Thoracic aorta (tissue), 2 donors: ENCODE data around the gene APOBEC3A. TPM values are rescaled to one million over a fixed set of nuclear protein-coding genes. Genes with fewer than 3 reads are reported as not detected.

Experiments used
- ATAC-seq: fragments of 150-250 bp; one replicate; pipeline ENCODE4 v1.8.0; 2017; ENCODE audit warnings: low read depth; ENCODE audit not compliant: insufficient number of reproducible peaks, low FRiP score
- DNase-seq: peaks from one replicate; pipeline ENCODE4 v3.0.0-alpha.2; 2020; ENCODE audit warnings: low spot score
- H3K27ac ChIP-seq, 2 donors: fragments of 200-600 bp; sonication (generic); 1 replicate in 1 of 2; 2 replicates in 1 of 2; pipeline ENCODE4 v1.5.1; 2016; ENCODE audit warnings: mild to moderate bottlenecking in 2 of 2, moderate library complexity in 2 of 2
- H3K27me3 ChIP-seq: fragments of 200-600 bp; sonication (generic); replicated peaks from 2 replicates; pipeline ENCODE4 v1.6.0; 2016; ENCODE audit warnings: mild to moderate bottlenecking; ENCODE audit not compliant: insufficient read depth
- H3K36me3 ChIP-seq: fragments of 200-600 bp; sonication (generic); one replicate; pipeline ENCODE4 v1.5.1; 2016
- H3K4me1 ChIP-seq, 2 donors: fragments of 200-600 bp; sonication (generic); 1 replicate in 1 of 2; 2 replicates in 1 of 2; pipeline versions ENCODE4 v1.5.1 to v1.6.0; 2016; ENCODE audit warnings: low read depth in 2 of 2, mild to moderate bottlenecking in 1 of 2; ENCODE audit not compliant: control insufficient read depth in 1 of 2
- H3K4me3 ChIP-seq: fragments of 200-600 bp; sonication (generic); 2 replicates; pipeline ENCODE4 v1.5.1; 2016; ENCODE audit warnings: mild to moderate bottlenecking
- H3K9me3 ChIP-seq: fragments of 200-600 bp; sonication (generic); 2 replicates; pipeline ENCODE4 v1.5.1; 2016
- total RNA-seq, 2 donors: library from RNA; depleted of rRNA; stranded (reverse); fragments of >200 nt; gene quantifications; one replicate each; pipeline versions ENCODE4 v1.1.0 to v1.2.3, GENCODE V29; 2016
- TF ChIP-seq, protein P1 (sequence below): fragments of 200-600 bp; sonication (generic); IDR thresholded peaks from one replicate; pipeline ENCODE4 v1.5.1; 2019; ENCODE audit warnings: antibody characterized with exemption

The APOBEC3A gene
- total RNA-seq, 2 donors from 2014 or later = 0.41 to 5.1 TPM

DNA sequence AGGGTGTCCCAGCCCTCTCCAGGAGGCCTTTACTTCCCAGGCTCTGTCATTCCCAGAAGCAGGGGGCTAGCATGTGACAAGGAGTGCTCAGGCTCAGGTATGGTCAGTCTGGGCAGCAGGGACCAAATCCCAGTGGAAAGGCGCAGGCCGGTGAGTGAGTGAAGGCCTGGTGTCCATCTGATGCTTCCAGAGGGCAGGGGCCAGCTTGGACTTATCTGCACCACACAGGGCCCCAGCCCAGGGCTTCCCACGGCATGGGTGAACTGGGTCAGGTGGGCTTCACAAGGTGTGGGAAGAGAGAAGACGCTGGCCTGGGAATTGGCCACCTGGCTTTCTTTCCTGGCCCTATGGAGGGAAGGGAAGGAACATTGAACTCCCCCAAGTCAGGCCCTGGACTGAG, 20.4 kb upstream of the APOBEC3A start:
- no peaks in the 10 kb centered on the region for H3K27me3 ChIP-seq

GRCh38 chr22:38937541-38937940, 19.9 kb upstream of the APOBEC3A start:
- no peak overlapping the region for H3K27ac ChIP-seq
- H3K4me3 ChIP-seq = no peak overlapping the region
- H3K36me3 ChIP-seq = no peaks in the 10 kb centered on the region
- ATAC-seq (no peak), DNase-seq (no peak)
- H3K4me1 ChIP-seq = no peaks in the 10 kb centered on the region
- H3K27me3 ChIP-seq = no peaks in the 10 kb centered on the region
- no peaks in the 10 kb centered on the region for H3K9me3 ChIP-seq
- TF ChIP-seq, protein P1, sequence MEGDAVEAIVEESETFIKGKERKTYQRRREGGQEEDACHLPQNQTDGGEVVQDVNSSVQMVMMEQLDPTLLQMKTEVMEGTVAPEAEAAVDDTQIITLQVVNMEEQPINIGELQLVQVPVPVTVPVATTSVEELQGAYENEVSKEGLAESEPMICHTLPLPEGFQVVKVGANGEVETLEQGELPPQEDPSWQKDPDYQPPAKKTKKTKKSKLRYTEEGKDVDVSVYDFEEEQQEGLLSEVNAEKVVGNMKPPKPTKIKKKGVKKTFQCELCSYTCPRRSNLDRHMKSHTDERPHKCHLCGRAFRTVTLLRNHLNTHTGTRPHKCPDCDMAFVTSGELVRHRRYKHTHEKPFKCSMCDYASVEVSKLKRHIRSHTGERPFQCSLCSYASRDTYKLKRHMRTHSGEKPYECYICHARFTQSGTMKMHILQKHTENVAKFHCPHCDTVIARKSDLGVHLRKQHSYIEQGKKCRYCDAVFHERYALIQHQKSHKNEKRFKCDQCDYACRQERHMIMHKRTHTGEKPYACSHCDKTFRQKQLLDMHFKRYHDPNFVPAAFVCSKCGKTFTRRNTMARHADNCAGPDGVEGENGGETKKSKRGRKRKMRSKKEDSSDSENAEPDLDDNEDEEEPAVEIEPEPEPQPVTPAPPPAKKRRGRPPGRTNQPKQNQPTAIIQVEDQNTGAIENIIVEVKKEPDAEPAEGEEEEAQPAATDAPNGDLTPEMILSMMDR = no peak

More for the DNA sequence above, 20.4 kb upstream of the APOBEC3A start:
- DNase-seq (no peak), ATAC-seq (no peak)
- Histone ChIP-seq H3K4me3 (no peak overlapping the region), H3K27ac (no peak overlapping the region), H3K36me3 (no peaks in the 10 kb centered on the region), H3K4me1 (no peaks in the 10 kb centered on the region), H3K9me3 (no peaks in the 10 kb centered on the region)
- TF ChIP-seq, protein P1 = no peak

DNA sequence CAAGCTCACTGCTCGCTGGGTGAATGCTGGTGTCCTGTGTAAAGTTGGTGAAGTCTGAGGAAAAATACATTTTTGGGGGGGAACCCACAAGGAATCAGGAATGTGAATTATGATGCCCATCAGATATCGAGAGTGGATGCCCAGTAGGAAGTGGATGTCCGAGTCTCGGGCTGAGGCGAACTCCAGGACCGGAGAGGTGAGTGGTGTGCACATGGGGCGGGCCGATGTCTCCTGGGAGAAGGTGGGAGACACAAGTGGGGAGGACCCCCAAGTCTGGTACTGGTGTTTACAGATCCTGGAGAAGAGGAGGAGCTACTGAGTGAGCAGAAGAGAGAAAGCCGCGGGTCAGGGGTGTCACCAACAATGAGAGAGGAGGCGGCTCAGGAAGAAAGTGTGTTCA, 19.2 kb upstream of the APOBEC3A start:
- Histone ChIP-seq H3K4me1 (no peaks in the 10 kb centered on the region), H3K27me3 (no peaks in the 10 kb centered on the region), H3K4me3 (no peak overlapping the region), H3K36me3 (no peaks in the 10 kb centered on the region), H3K27ac (no peak overlapping the region), H3K9me3 (no peaks in the 10 kb centered on the region)
- TF ChIP-seq, protein P1 = no peak
- ATAC-seq (no peak), DNase-seq (no peak)

DNA sequence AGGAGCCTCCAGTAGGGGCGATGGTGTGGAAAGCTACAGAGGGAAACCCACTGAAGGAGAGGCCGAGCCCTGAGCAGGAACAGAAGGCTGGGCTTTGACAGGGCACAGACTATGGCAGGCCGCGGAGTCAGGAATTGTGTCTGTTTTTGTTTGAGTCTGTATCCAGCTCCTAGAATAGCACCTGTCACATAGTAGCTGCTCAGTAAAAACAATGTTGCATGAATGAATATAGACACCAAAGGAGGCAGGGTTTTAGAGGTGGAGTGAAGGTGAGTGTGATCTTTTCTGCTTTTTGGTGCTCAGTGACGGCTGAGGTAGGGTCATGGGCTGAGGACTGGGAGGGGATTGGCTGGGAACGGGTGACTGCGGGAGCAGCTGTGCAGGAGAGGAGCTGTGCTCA, 18.5 kb upstream of the APOBEC3A start:
- no peaks in the 10 kb centered on the region for H3K27me3 ChIP-seq
- TF ChIP-seq, protein P1 = no peak
- H3K9me3 ChIP-seq = no peaks in the 10 kb centered on the region
- no peak for ATAC-seq
- H3K27ac ChIP-seq = no peak overlapping the region
- no peak for DNase-seq
- H3K36me3 ChIP-seq = no peaks in the 10 kb centered on the region
- no peak overlapping the region for H3K4me3 ChIP-seq
- H3K4me1 ChIP-seq = no peaks in the 10 kb centered on the region

GRCh38 chr22:38940811-38941384, 16.5 kb upstream of the APOBEC3A start:
- no peaks in the 10 kb centered on the region for H3K36me3 ChIP-seq
- no peak overlapping the region for H3K27ac ChIP-seq
- ATAC-seq = no peak
- no peaks in the 10 kb centered on the region for H3K9me3 ChIP-seq
- TF ChIP-seq, protein P1 = no peak
- no peaks in the 10 kb centered on the region for H3K4me1 ChIP-seq
- no peak overlapping the region for H3K4me3 ChIP-seq
- no peaks in the 10 kb centered on the region for H3K27me3 ChIP-seq
- no peak for DNase-seq
